ENCODE results near the gene KRTAP5-7. TPM values are rescaled to one million over a fixed set of nuclear protein-coding genes. Genes with fewer than 3 reads are reported as not detected.

Gene KRTAP5-7
- total RNA-seq, 1 donor from 2014 or later: not detected

- no peak overlapping the region for H3K27ac Mint-ChIP-seq
- Histone ChIP-seq H3K36me3 (no peaks in the 10 kb centered on the region), H3K9me3 (ENCODE audit: low read depth) (no peaks in the 10 kb centered on the region)
Observed at GRCh38 chr11:71483692-71484091, 43.4 kb upstream of the KRTAP5-7 start.

GRCh38 chr11:71484248-71485062 lies 42.6 kb upstream of the KRTAP5-7 start:
- Mint-ChIP-seq H3K36me3 (peaks cover 23% of the 10 kb centered on the region), H3K9me3 (no peaks in the 10 kb centered on the region)
- H4K20me1 ChIP-seq (ENCODE audit: low read depth): no peaks in the 10 kb centered on the region

More at GRCh38 chr11:71483692-71484091, 43.4 kb upstream of the KRTAP5-7 start:
- no peak for DNase-seq (ENCODE audit: low spot score)
- H4K20me1 ChIP-seq (ENCODE audit: low read depth): no peaks in the 10 kb centered on the region
- no peaks in the 10 kb centered on the region for H3K79me2 ChIP-seq (ENCODE audit: low read depth)
- H3K27me3 Mint-ChIP-seq (ENCODE audit: insufficient read depth, low read depth): peaks cover 2% of the 10 kb centered on the region
- no peak overlapping the region for H3K4me2 ChIP-seq
- H2AFZ ChIP-seq (replicated peaks): no peak overlapping the region
- no peaks in the 10 kb centered on the region for H3K27me3 ChIP-seq
- no peak overlapping the region for H3K4me3 Mint-ChIP-seq
- no peak overlapping the region for H3K9ac ChIP-seq
- H3K4me1 ChIP-seq: no peaks in the 10 kb centered on the region
- H3K4me3 ChIP-seq: no peak overlapping the region
- no peaks in the 10 kb centered on the region for H3K9me3 Mint-ChIP-seq
- H3K4me1 Mint-ChIP-seq: peaks cover 10% of the 10 kb centered on the region
- peaks cover 23% of the 10 kb centered on the region for H3K36me3 Mint-ChIP-seq
- no peaks in the 10 kb centered on the region for H3F3A ChIP-seq (ENCODE audit: low read depth)
- TF ChIP-seq EZH2phosphoT487 (IDR thresholded peaks at IDR 0.05) (no peak), CTCF (IDR thresholded peaks at IDR 0.05) (no peak), EZH2 (IDR thresholded peaks at IDR 0.05) (no peak)
- H3K27ac ChIP-seq: no peak overlapping the region

GRCh38 chr11:71485063-71485399 lies 42.0 kb upstream of the KRTAP5-7 start:
- Histone ChIP-seq H3F3A (ENCODE audit: low read depth) (no peaks in the 10 kb centered on the region), H3K27me3 (no peaks in the 10 kb centered on the region), H3K27ac (no peak overlapping the region), H4K20me1 (ENCODE audit: low read depth) (no peaks in the 10 kb centered on the region), H3K9me3 (ENCODE audit: low read depth) (no peaks in the 10 kb centered on the region), H3K36me3 (no peaks in the 10 kb centered on the region), H3K9ac (no peak overlapping the region), H3K79me2 (ENCODE audit: low read depth) (no peaks in the 10 kb centered on the region), H3K4me1 (no peaks in the 10 kb centered on the region), H2AFZ (replicated peaks) (no peak overlapping the region), H3K4me3 (no peak overlapping the region), H3K4me2 (no peak overlapping the region)
- no peak for TF ChIP-seq EZH2phosphoT487 (IDR thresholded peaks at IDR 0.05)
- Mint-ChIP-seq H3K27me3 (ENCODE audit: insufficient read depth, low read depth) (peaks cover 4% of the 10 kb centered on the region), H3K27ac (no peak overlapping the region), H3K4me1 (peaks cover 19% of the 10 kb centered on the region), H3K36me3 (peaks cover 23% of the 10 kb centered on the region), H3K9me3 (no peaks in the 10 kb centered on the region), H3K4me3 (no peak overlapping the region)
- no peak for DNase-seq (ENCODE audit: low spot score)

More at GRCh38 chr11:71484248-71485062, 42.6 kb upstream of the KRTAP5-7 start:
- Histone ChIP-seq H2AFZ (replicated peaks) (no peak overlapping the region), H3K36me3 (no peaks in the 10 kb centered on the region), H3K4me3 (no peak overlapping the region), H3K9me3 (ENCODE audit: low read depth) (no peaks in the 10 kb centered on the region), H3K4me2 (no peak overlapping the region), H3K79me2 (ENCODE audit: low read depth) (no peaks in the 10 kb centered on the region), H3F3A (ENCODE audit: low read depth) (no peaks in the 10 kb centered on the region), H3K4me1 (no peaks in the 10 kb centered on the region), H3K27me3 (no peaks in the 10 kb centered on the region), H3K27ac (no peak overlapping the region), H3K9ac (no peak overlapping the region)
- H3K4me1 Mint-ChIP-seq: peaks cover 16% of the 10 kb centered on the region
- H3K27me3 Mint-ChIP-seq (ENCODE audit: insufficient read depth, low read depth): peaks cover 4% of the 10 kb centered on the region
- no peak overlapping the region for H3K27ac Mint-ChIP-seq
- H3K4me3 Mint-ChIP-seq: no peak overlapping the region
- no peak for DNase-seq (ENCODE audit: low spot score)
- TF ChIP-seq CTCF (IDR thresholded peaks at IDR 0.05): no peak
- TF ChIP-seq EZH2 (IDR thresholded peaks at IDR 0.05): no peak
- no peak for TF ChIP-seq EZH2phosphoT487 (IDR thresholded peaks at IDR 0.05)

- no peaks in the 10 kb centered on the region for H3K79me2 ChIP-seq (ENCODE audit: low read depth)
- no peak overlapping the region for H2AFZ ChIP-seq (replicated peaks)
- TF ChIP-seq EZH2 (IDR thresholded peaks at IDR 0.05) (no peak), CTCF (IDR thresholded peaks at IDR 0.05) (no peak), EZH2phosphoT487 (IDR thresholded peaks at IDR 0.05) (no peak)
- no peak overlapping the region for H3K4me3 Mint-ChIP-seq
- no peak overlapping the region for H3K9ac ChIP-seq
- no peak overlapping the region for H3K4me3 ChIP-seq
- peaks cover 19% of the 10 kb centered on the region for H3K4me1 Mint-ChIP-seq
- no peaks in the 10 kb centered on the region for H3K9me3 ChIP-seq (ENCODE audit: low read depth)
- no peaks in the 10 kb centered on the region for H3K9me3 Mint-ChIP-seq
- no peaks in the 10 kb centered on the region for H3F3A ChIP-seq (ENCODE audit: low read depth)
- H3K27ac ChIP-seq: no peak overlapping the region
- no peak for DNase-seq (ENCODE audit: low spot score)
- no peaks in the 10 kb centered on the region for H3K27me3 ChIP-seq
- no peaks in the 10 kb centered on the region for H3K4me1 ChIP-seq
- H3K27me3 Mint-ChIP-seq (ENCODE audit: insufficient read depth, low read depth): peaks cover 4% of the 10 kb centered on the region
- no peaks in the 10 kb centered on the region for H4K20me1 ChIP-seq (ENCODE audit: low read depth)
- H3K36me3 Mint-ChIP-seq: peaks cover 25% of the 10 kb centered on the region
- no peak overlapping the region for H3K4me2 ChIP-seq
- no peak overlapping the region for H3K27ac Mint-ChIP-seq
- H3K36me3 ChIP-seq: no peaks in the 10 kb centered on the region
Observed at GRCh38 chr11:71485466-71485865, 41.6 kb upstream of the KRTAP5-7 start.
